ENCODE measurements around the gene KRTAP4-1. TPM values are rescaled to one million over a fixed set of nuclear protein-coding genes. Genes with fewer than 3 reads are reported as not detected.
"Not testable (repeated sequence)": the region's sequence is repeated elsewhere in the genome, so short reads cannot be mapped to it uniquely, and the experiment has no call there.

Gene KRTAP4-1
- total RNA-seq, 2 experiments from 2014 or later, result not detected

DNA sequence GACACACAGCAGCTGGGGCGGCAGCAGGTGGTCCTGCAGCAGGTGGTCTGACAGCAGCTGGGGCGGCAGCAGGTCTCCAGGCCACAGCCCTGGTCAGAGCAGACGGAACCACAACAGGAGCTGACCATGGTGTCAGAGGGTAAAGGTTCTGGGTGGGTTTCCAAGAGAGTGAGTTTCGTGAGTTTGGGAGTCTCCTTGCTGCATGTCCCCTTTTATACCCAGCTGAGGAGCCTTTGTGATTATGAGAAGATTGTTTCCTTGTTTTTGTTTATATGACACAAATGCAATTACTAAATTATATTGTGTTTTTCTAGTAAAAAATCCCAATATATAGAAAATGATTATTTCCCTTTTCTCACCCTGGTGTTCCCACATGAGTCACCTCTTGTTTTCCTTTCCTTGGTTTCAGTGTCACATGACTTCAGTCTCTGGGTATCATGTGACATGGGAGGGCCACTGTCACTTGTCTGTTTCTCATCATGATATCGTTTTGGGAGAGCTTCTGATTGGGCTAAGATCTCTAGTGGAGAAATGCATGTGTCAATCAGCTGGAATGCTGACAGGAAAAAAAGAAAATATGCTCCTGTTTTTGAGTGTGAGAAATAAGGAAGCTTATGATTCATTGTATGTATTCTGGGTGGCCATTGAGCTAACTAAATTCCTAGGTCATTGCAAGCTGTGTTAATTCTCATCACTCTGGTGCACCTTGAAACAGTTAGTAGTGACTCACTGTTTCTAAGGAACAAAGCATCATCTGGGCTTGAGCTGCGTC, 44.2 kb downstream of the KRTAP4-1 start, which contains the start of gene KRTAP4-6:
KRTAP4-6 (minus strand) TSS at position 185 of the 772 bp plus-strand sequence; CDS start at position 128, 57 bp downstream.
- H3K4me1 Mint-ChIP-seq (ENCODE audit: low read depth), result no peaks in the 10 kb centered on the region
- H3K9me3 Mint-ChIP-seq (ENCODE audit: insufficient read depth), result peaks cover 10% of the 10 kb centered on the region
- H3K27ac Mint-ChIP-seq, result no peak within 1 kb of the TSS
- peaks cover 3% of the 10 kb centered on the region for H3K36me3 Mint-ChIP-seq (ENCODE audit: low read depth)
- no peak for ATAC-seq
- CTCF ChIA-PET, result no interaction called here
- no peak within 1 kb of the TSS for H3K4me3 Mint-ChIP-seq
- no peak for DNase-seq
- POLR2A ChIA-PET, result no interaction called here
- H3K27me3 Mint-ChIP-seq (ENCODE audit: low read depth), result no peaks in the 10 kb centered on the region

DNA sequence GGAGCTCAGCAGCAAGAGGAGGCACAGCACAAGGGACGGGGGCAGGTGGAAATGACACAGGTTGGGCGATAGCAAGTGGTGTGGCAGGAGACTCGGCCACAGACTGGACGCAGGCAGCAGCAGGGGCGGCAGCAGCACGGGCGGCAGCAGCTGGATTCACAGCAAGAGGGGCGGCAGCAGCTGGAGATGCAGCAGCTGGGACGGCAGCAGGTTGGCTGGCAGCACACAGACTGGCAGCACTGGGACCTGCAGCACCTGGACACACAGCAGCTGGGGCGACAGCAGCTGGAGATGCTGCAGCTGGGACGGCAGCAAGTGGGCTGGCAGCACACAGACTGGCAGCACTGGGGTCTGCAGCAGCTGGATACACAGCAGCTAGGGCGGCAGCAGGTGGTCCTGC, 44.8 kb downstream of the KRTAP4-1 start:
- H3K4me1 Mint-ChIP-seq (ENCODE audit: low read depth); H3K4me3 Mint-ChIP-seq; POLR2A ChIA-PET; CTCF ChIA-PET; ATAC-seq; H3K27me3 Mint-ChIP-seq (ENCODE audit: low read depth); DNase-seq; H3K27ac Mint-ChIP-seq; H3K36me3 Mint-ChIP-seq (ENCODE audit: low read depth): not testable (repeated sequence)
- peaks cover 10% of the 10 kb centered on the region for H3K9me3 Mint-ChIP-seq (ENCODE audit: insufficient read depth)

Other genes with a start within 250 kb of the KRTAP4-1 start
- not detected for gene KRT23, start 247.3 kb downstream of the KRTAP4-1 start, total RNA-seq
- gene KRT39, start 218.0 kb downstream of the KRTAP4-1 start, total RNA-seq, result not detected
- not detected for gene KRT40, start 200.6 kb downstream of the KRTAP4-1 start, total RNA-seq
- not detected for gene KRTAP3-3, start 190.7 kb downstream of the KRTAP4-1 start, total RNA-seq
- gene KRTAP3-2, start 185.0 kb downstream of the KRTAP4-1 start, total RNA-seq, result not detected
- gene KRTAP3-1, start 175.8 kb downstream of the KRTAP4-1 start, total RNA-seq, result not detected
- not detected for gene KRTAP1-5, start 157.7 kb downstream of the KRTAP4-1 start, total RNA-seq
- not detected for gene KRTAP1-4, start 154.7 kb downstream of the KRTAP4-1 start, total RNA-seq
- not detected for gene KRTAP1-3, start 150.0 kb downstream of the KRTAP4-1 start, total RNA-seq
- not detected for gene KRTAP1-1, start 143.5 kb downstream of the KRTAP4-1 start, total RNA-seq
- not detected for gene KRTAP2-1, start 137.6 kb downstream of the KRTAP4-1 start, total RNA-seq
- not detected for gene KRTAP2-2, start 129.7 kb downstream of the KRTAP4-1 start, total RNA-seq
- not detected for gene KRTAP2-3, start 124.8 kb downstream of the KRTAP4-1 start, total RNA-seq
- gene KRTAP2-4, start 119.0 kb downstream of the KRTAP4-1 start, total RNA-seq, result not detected
- not detected for gene KRTAP4-7, start 100.8 kb downstream of the KRTAP4-1 start, total RNA-seq
- not detected for gene KRTAP4-8, start 86.8 kb downstream of the KRTAP4-1 start, total RNA-seq
- gene KRTAP4-16, start 82.7 kb downstream of the KRTAP4-1 start, total RNA-seq, result not detected
- not detected for gene KRTAP4-9, start 79.5 kb downstream of the KRTAP4-1 start, total RNA-seq
- not detected for gene KRTAP4-11, start 66.5 kb downstream of the KRTAP4-1 start, total RNA-seq
- not detected for gene KRTAP4-12, start 60.7 kb downstream of the KRTAP4-1 start, total RNA-seq
- not detected for gene KRTAP4-6, start 44.4 kb downstream of the KRTAP4-1 start, total RNA-seq
- not detected for gene KRTAP4-5, start 35.1 kb downstream of the KRTAP4-1 start, total RNA-seq
- gene KRTAP4-4, start 24.2 kb downstream of the KRTAP4-1 start, total RNA-seq, result not detected
- not detected for gene KRTAP4-3, start 16.7 kb downstream of the KRTAP4-1 start, total RNA-seq
- gene KRTAP4-2, start 6.7 kb downstream of the KRTAP4-1 start, total RNA-seq, result not detected
- gene KRTAP9-1, start 5.0 kb upstream of the KRTAP4-1 start, total RNA-seq, result not detected
- not detected for gene KRTAP9-2, start 41.7 kb upstream of the KRTAP4-1 start, total RNA-seq
- not detected for gene KRTAP9-3, start 47.5 kb upstream of the KRTAP4-1 start, total RNA-seq
- gene KRTAP9-8, start 53.1 kb upstream of the KRTAP4-1 start, total RNA-seq, result not detected
- gene KRTAP9-4, start 64.8 kb upstream of the KRTAP4-1 start, total RNA-seq, result not detected
- gene KRTAP9-9, start 70.5 kb upstream of the KRTAP4-1 start, total RNA-seq, result not detected
- gene KRTAP9-6, start 80.5 kb upstream of the KRTAP4-1 start, total RNA-seq, result not detected
- not detected for gene KRTAP9-7, start 90.8 kb upstream of the KRTAP4-1 start, total RNA-seq
- gene KRTAP29-1, start 117.9 kb upstream of the KRTAP4-1 start, total RNA-seq, result not detected
- gene KRTAP16-1, start 124.4 kb upstream of the KRTAP4-1 start, total RNA-seq, result not detected
- not detected for gene KRTAP17-1, start 130.8 kb upstream of the KRTAP4-1 start, total RNA-seq
- gene KRT33A, start 165.9 kb upstream of the KRTAP4-1 start, total RNA-seq, result not detected
- not detected for gene KRT33B, start 184.9 kb upstream of the KRTAP4-1 start, total RNA-seq
- gene KRT34, start 197.4 kb upstream of the KRTAP4-1 start, total RNA-seq, result not detected
- gene KRT31, start 212.7 kb upstream of the KRTAP4-1 start, total RNA-seq, result not detected
- gene KRT37, start 239.7 kb upstream of the KRTAP4-1 start, total RNA-seq, result not detected